ENCODE measurements around the gene ITSN2.

ITSN2 gene

DNA sequence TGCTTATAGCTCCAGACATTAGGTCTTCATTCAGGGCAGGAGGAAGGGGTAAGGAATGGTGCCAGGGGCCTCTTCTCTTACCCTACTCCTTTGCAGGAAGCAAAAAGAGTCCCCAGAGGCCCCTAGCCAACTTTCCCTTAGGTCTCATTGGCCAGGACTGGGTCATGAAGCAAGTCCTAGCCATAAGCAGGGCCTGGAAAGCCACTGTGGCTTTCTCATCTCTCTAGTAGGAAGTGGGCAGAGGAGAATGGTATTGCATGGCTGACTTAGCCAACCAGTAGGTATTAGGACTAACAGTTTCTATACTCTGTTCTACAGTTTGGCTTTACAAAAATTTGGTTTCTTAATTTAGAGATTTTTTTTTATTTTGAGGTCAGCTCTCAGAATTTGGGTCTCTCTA is 180.7 kb downstream of the ITSN2 start:
- DNase-seq (ENCODE audit: low read depth in 2 of 2), result no peak

DNA sequence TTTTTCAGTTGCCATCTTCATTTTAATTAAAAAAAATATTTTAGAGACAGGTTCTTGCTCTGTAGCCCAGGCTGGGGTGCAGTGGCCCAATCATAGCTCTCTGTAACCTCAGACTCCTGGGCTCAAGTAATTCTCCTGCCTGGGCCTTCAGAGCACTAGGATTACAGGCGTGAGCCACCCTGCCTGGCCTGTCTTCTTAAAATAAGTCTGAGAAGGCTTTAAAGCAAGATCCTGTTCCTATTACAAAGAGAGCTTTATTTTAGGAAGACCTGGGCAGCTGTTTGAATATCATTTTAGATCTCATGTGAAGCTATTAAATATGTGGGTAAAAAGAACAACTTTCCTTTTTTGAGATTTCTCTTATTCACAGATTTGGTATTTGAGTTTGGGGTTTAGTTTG is 184.0 kb downstream of the ITSN2 start:
- no peak for DNase-seq (ENCODE audit: low read depth in 2 of 2)

DNA sequence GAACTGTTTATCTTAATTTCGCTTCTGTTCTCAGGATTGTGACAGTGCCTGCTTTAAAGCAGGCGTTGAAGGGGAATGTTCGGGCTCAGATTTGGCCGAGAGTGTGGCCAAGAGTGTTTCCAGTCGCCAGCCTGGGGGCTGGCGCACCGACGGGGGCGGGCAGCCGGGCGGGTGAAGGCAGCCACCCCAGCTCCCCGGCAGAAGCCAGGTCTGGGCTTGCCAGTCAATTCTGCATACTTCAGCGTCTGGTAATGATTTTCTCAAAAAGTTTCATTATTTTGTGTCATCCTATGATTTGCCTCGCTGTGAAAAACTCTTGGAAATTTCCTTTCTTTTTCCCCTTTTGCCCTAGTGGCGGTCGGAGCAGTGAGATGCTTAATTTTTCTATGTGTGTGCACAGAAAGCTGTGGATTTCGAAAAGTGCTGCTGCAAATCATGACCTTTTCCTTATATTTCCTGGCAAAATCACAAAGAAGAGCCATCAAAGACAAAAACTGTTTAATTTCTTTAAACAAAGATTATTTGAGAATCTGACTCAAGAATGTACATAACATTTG is 184.6 kb downstream of the ITSN2 start:
- no peak for DNase-seq (ENCODE audit: low read depth in 2 of 2)

DNA sequence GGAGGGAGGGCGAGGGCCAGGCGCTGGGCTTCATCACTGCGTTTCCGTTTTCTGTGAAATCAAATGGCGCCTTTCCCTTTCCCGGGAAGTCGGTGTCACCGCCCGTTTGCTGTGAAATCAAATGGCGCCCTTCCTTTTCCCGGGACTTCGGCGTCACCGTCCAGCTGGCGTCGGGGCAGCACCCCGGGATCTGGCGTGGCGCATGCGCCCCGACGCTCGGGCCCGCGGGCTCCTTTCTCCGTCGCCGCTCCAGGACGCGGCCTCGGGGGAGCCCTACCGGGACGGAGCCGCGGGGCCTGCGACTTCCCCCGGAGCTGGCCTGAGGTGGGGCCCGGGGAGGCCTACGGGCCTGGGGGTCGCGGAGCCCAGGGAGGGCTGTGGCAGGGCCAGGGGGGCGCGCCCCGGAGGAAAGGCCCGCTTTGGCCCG is 185.5 kb downstream of the ITSN2 start, which contains the start of gene FAM228A:
Gene FAM228A, plus strand, starts transcription at position 203 of the 427 bp plus-strand sequence. CDS start 428 bp downstream, outside the sequence.
- DNase-seq (ENCODE audit: low read depth in 2 of 2), result no peak

DNA sequence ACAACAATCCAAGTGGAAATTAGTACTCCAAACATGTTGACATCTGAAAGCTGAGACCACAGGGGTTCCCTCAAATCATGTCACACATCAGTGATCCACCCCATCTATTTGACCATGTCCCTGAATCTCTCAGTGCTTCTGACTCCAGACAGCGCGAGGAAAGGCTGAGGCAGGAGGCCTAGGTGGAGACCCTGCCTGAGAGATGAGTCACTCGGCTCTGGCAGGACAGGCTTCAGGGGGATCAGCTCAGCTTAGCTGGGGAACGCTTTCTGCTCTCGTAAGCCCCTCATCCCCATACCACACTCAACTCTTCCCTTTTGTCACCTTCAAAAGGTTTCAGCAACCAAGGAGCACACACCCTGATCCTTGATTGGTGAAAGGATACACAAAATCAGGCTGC is 191.3 kb downstream of the ITSN2 start:
- no peak for DNase-seq (ENCODE audit: low read depth in 2 of 2)

DNA sequence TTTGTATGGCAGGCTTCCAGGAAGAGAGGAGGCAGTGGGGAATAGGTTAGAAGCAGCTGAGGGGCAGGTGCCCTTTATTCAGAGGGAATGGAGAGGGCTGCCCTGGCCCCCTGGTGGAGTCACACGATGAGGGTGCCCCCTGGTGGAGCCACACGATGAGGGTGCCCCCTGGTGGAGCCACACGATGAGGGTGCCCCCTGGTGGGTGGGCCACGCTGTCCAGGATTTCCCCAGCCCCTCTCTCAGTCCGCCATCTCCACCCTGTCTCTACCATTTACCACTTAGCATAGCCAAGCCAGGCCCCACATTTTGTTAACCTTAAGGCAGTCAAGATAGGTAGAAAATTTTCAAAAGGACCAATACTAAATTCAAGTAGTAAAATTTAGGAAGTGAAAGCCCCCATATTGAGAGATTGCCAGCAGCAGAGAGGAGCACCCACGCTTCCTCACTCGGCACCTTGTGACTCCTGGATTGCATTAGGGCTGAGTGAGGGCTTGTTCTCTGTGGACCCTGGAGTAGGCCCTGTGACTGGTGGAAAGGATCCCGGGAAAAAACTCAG is 195.8 kb downstream of the ITSN2 start:
- peak in 1 of 2 experiments; percentile 33 for DNase-seq (ENCODE audit: low read depth in 2 of 2)

DNA sequence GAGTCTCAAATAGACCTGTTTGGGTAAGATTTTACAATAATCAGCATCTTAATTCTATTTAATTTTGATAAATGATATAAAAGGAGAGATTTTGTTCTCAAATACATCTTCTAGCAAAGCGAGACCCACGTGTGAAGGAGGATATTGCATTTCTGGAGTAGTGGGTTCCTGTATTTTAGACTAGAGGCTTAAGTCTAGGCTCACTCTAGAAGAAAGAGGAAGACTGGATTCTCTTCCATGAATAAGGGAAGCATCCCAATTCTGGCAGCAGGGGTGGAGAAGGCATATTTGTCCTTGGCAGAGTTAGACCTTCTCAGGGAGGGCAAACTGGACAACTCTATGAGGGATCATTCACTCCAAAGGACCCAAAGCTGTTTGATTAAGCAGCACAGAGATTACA is 196.7 kb downstream of the ITSN2 start:
- DNase-seq (ENCODE audit: low read depth in 2 of 2), result no peak

DNA sequence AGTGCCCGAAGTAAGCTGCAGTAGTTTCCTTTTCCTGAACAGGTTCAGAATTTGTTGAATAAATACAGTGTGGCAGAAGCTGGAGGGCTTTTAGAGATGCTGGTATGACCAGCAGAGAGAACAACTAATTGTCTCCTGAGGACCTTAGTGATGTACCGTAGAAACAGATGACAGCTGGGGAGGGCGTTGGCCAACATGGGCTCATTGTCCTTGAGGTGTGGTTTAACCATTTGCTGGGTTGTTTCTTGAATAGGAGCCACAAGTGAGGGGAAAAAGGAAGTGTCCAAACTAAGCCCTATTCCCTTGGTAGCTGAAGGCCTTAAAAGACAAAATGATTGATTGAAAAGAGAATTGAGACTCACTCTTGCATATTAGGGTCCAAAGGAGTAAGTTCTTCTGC is 197.2 kb downstream of the ITSN2 start:
- no peak for DNase-seq (ENCODE audit: low read depth in 2 of 2)

DNA sequence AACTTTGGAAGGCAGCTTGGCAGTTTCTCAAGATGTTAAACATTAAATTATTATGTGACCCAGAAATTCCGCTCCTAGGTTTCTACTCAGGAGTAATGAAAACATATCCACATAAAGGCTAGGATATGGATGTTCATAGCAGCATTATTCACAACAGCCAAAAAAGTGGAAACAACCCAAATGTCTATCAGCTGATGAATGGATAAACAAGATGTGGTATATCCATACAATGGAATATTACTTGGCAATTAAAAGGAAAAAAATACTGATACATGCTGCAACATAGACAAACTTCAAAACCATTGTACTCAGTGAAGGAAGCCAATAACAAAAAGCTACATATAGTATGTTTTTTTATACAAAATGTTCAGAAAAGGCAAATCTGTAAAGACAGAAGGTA is 197.8 kb downstream of the ITSN2 start:
- DNase-seq (ENCODE audit: low read depth in 2 of 2), result no peak

DNA sequence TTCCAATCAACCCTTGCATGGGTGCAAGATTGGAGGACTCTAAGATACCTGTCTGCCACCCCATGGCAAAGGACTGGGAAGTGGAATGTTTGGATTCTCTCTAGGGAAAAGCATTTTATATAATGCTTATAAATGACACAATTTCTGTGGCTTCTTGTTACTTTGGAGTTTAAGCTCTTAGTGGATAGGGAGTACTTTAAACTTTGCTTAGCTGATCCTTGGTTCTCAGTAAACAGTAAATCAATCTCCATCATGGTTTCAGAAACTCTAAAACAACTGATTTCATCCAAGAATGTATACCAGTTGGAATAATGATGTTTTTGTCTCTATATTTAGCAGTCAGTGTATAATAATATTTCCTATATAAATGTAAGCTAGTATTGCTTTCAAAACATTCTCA is 199.6 kb downstream of the ITSN2 start:
- no peak for DNase-seq (ENCODE audit: low read depth in 2 of 2)

DNA sequence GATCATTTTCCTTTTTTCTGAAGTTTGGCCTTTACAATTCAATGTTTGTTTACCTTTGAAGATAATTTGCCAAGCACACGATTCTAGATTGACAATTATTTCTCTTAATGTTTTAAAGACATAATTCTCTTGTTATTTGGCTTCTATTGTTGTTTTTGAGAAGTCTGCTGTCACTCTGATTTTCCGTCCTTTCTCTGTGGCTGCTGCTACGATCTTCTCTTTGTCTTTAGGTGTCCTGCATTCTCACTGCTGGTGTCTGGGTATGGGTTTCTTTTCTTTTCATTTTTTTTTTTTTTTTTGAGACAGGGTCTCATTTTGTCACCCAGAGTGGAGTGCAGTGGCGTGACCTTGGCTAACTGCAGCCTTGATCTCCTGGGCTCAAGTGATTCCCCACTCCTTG is 200.6 kb downstream of the ITSN2 start:
- DNase-seq (ENCODE audit: low read depth in 2 of 2), result no peak

DNA sequence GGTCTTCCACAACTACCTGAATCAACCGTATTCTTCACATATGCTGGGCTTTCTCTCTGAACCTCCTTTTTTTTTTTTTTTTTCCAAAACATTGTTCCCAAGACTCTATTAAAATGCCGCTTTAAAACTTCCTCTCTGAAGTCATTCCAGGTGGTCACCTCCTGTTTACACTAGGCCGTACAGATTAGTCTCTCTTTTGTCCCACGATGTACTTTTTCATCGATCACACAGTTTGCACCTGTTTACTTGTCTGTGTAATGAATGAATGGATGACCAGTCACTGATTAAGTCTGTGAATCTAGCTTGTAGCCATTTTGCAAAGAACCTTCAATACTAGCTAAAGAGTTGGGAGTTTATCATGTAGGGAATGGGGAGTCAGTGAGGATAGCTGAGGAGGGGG is 202.2 kb downstream of the ITSN2 start:
- DNase-seq (ENCODE audit: low read depth in 2 of 2), result no peak

DNA sequence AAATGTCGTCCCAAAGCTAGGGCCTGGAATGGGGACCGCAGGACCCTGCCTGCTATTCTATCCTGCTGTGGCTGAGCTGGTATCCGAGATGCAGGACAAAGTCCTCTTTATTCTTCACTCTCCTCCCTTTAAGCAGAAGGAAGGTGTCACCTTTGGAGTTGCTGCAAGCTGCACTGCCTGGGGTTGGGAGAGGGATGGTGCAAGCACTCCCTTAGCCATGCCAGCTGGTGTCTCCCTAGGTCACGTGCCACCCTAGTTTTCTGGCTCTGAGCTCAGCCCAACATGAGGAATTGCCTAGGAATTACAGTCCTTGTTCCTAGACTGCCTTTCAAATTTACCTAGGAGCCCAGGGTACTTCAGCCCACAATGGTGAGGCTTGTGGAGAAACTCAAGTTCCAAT is 206.9 kb downstream of the ITSN2 start:
- DNase-seq (ENCODE audit: low read depth in 2 of 2), result no peak

All from stimulated activated CD4-positive, alpha-beta T cell treated with anti-CD3 and anti-CD28 coated beads, Interleukin-12 subunit alpha, Interleukin-12 subunit beta, amount 100 ng/mL, for 24 hours (primary cell).